Effector memory CD4-positive, alpha-beta T cell (primary cell): ENCODE data around the gene MEP1A.
"Not testable (repeated sequence)": the region's sequence is repeated elsewhere in the genome, so short reads cannot be mapped to it uniquely, and the experiment has no call there.

Source experiments
- DNase-seq, 3 donors: peaks; one replicate each; pipeline ENCODE4 v3.0.0-alpha.2; 2020
- H3K27ac ChIP-seq: 2 replicates; pipeline ENCODE4 v1.7.0; 2013; ENCODE audit warnings: mild to moderate bottlenecking, low read length, moderate library complexity; ENCODE audit not compliant: insufficient read depth, poor library complexity, severe bottlenecking
- H3K27me3 ChIP-seq: replicated peaks from 2 replicates; pipeline ENCODE4 v1.7.0; 2013; ENCODE audit warnings: mild to moderate bottlenecking, low read length; ENCODE audit not compliant: insufficient read depth, control insufficient read depth, poor library complexity, severe bottlenecking
- H3K36me3 ChIP-seq: 2 replicates; pipeline ENCODE4 v1.7.0; 2013; ENCODE audit warnings: mild to moderate bottlenecking, low read length, moderate library complexity; ENCODE audit not compliant: control insufficient read depth, insufficient read depth
- H3K4me1 ChIP-seq: 2 replicates; pipeline ENCODE4 v1.7.0; 2013; ENCODE audit warnings: low read length, mild to moderate bottlenecking; ENCODE audit not compliant: control insufficient read depth, insufficient read depth, poor library complexity, severe bottlenecking
- H3K4me3 ChIP-seq: 2 replicates; pipeline ENCODE4 v1.7.0; 2013; ENCODE audit warnings: low read length, low read depth, mild to moderate bottlenecking; ENCODE audit not compliant: insufficient read depth, poor library complexity, severe bottlenecking
- H3K9me3 ChIP-seq: 2 replicates; pipeline ENCODE4 v1.7.0; 2013; ENCODE audit warnings: mild to moderate bottlenecking, low read length, moderate library complexity; ENCODE audit not compliant: control insufficient read depth

Gene MEP1A

GRCh38 chr6:46756469-46757213 is 36.5 kb upstream of the MEP1A start:
- H3K27me3 ChIP-seq: no peaks in the 10 kb centered on the region
- H3K4me3 ChIP-seq: no peak overlapping the region
- H3K27ac ChIP-seq: no peak overlapping the region
- H3K4me1 ChIP-seq: no peaks in the 10 kb centered on the region
- DNase-seq: no peak
- H3K36me3 ChIP-seq: no peaks in the 10 kb centered on the region
- H3K9me3 ChIP-seq: no peaks in the 10 kb centered on the region

- Histone ChIP-seq H3K36me3 (no peaks in the 10 kb centered on the region), H3K4me3 (no peak overlapping the region), H3K27ac (no peak overlapping the region), H3K9me3 (no peaks in the 10 kb centered on the region), H3K4me1 (no peaks in the 10 kb centered on the region), H3K27me3 (no peaks in the 10 kb centered on the region)
- no peak for DNase-seq
These were observed 36.0 kb upstream of the MEP1A start for GRCh38 chr6:46757214-46757596.

- no peaks in the 10 kb centered on the region for H3K36me3 ChIP-seq
- no peaks in the 10 kb centered on the region for H3K4me1 ChIP-seq
- no peaks in the 10 kb centered on the region for H3K27me3 ChIP-seq
- no peaks in the 10 kb centered on the region for H3K9me3 ChIP-seq
- H3K27ac ChIP-seq: no peak overlapping the region
- no peak for DNase-seq
- no peak overlapping the region for H3K4me3 ChIP-seq
These were observed 34.0 kb upstream of the MEP1A start for GRCh38 chr6:46758960-46759753.

- H3K4me1 ChIP-seq: no peaks in the 10 kb centered on the region
- no peak overlapping the region for H3K27ac ChIP-seq
- no peak for DNase-seq
- H3K27me3 ChIP-seq: no peaks in the 10 kb centered on the region
- no peaks in the 10 kb centered on the region for H3K36me3 ChIP-seq
- no peak overlapping the region for H3K4me3 ChIP-seq
- no peaks in the 10 kb centered on the region for H3K9me3 ChIP-seq
These were observed 32.3 kb upstream of the MEP1A start for GRCh38 chr6:46760925-46761324.

- H3K4me3 ChIP-seq: no peak overlapping the region
- H3K36me3 ChIP-seq: no peaks in the 10 kb centered on the region
- no peak for DNase-seq
- no peaks in the 10 kb centered on the region for H3K9me3 ChIP-seq
- no peak overlapping the region for H3K27ac ChIP-seq
- H3K27me3 ChIP-seq: no peaks in the 10 kb centered on the region
- no peaks in the 10 kb centered on the region for H3K4me1 ChIP-seq
These were observed 29.7 kb upstream of the MEP1A start for GRCh38 chr6:46763466-46763865.

GRCh38 chr6:46764280-46764679 is 28.9 kb upstream of the MEP1A start:
- H3K9me3 ChIP-seq, H3K4me3 ChIP-seq, DNase-seq, H3K27ac ChIP-seq, H3K4me1 ChIP-seq, H3K27me3 ChIP-seq, H3K36me3 ChIP-seq: not testable (repeated sequence)

- H3K27ac ChIP-seq: no peak overlapping the region
- no peaks in the 10 kb centered on the region for H3K4me1 ChIP-seq
- H3K36me3 ChIP-seq: no peaks in the 10 kb centered on the region
- H3K27me3 ChIP-seq: no peaks in the 10 kb centered on the region
- DNase-seq: no peak
- no peak overlapping the region for H3K4me3 ChIP-seq
- no peaks in the 10 kb centered on the region for H3K9me3 ChIP-seq
These were observed 28.2 kb upstream of the MEP1A start for GRCh38 chr6:46764961-46765360.

GRCh38 chr6:46772016-46772415 is 21.2 kb upstream of the MEP1A start:
- Histone ChIP-seq H3K27me3 (no peaks in the 10 kb centered on the region), H3K27ac (no peak overlapping the region), H3K9me3 (no peaks in the 10 kb centered on the region), H3K4me1 (no peaks in the 10 kb centered on the region), H3K36me3 (no peaks in the 10 kb centered on the region), H3K4me3 (no peak overlapping the region)
- no peak for DNase-seq

GRCh38 chr6:46772762-46773161 is 20.4 kb upstream of the MEP1A start:
- Histone ChIP-seq H3K36me3 (no peaks in the 10 kb centered on the region), H3K27me3 (no peaks in the 10 kb centered on the region), H3K9me3 (no peaks in the 10 kb centered on the region), H3K4me3 (no peak overlapping the region), H3K4me1 (no peaks in the 10 kb centered on the region), H3K27ac (no peak overlapping the region)
- no peak for DNase-seq

- H3K27ac ChIP-seq: no peak overlapping the region
- no peaks in the 10 kb centered on the region for H3K36me3 ChIP-seq
- DNase-seq: no peak
- H3K4me1 ChIP-seq: no peaks in the 10 kb centered on the region
- no peaks in the 10 kb centered on the region for H3K9me3 ChIP-seq
- no peaks in the 10 kb centered on the region for H3K27me3 ChIP-seq
- H3K4me3 ChIP-seq: no peak overlapping the region
These were observed 19.9 kb upstream of the MEP1A start for GRCh38 chr6:46773201-46773855.
